Ishikawa (cell line): ENCODE measurements around the gene MYLIP.

Experiments
- MAX ChIP-seq: IDR thresholded peaks from 2 replicates; pipeline ENCODE4 v1.6.1; 2012
- NFIC ChIP-seq: IDR thresholded peaks from 2 replicates; pipeline ENCODE4 v1.6.1; 2012
- TAF1 ChIP-seq: IDR thresholded peaks from 2 replicates; pipeline ENCODE4 v1.6.1; 2012; ENCODE audit warnings: low read depth, mild to moderate bottlenecking
- YY1 ChIP-seq: IDR thresholded peaks from 2 replicates; pipeline ENCODE4 v1.6.1; 2012; ENCODE audit warnings: low read depth

DNA sequence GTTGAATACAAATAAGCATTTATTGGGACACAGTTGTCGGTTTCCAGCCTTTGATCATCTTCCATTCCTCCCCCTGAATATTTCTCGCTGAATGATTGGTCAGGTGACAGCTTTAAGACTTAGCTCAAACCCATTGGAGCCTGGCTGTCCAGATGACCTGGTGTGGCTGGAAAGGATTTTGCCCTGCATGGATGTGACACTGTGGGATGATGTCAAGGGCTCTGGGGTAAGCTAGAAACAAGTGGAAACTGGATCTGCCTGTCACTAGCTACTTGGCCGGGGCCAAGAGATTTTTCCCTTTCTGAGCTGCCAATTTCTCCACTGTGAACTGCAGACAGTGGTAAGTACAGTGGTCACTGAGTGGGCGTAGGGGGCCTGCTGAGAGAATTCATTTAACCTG lies 41.9 kb upstream of the MYLIP start:
- no peak for TF ChIP-seq NFIC
- TF ChIP-seq TAF1, result no peak
- no peak for TF ChIP-seq YY1
- TF ChIP-seq MAX, result no peak
